SU-DHL-6 (cell line): ENCODE data around the gene HSD11B2.
"Not testable (repeated sequence)": the region's sequence is repeated elsewhere in the genome, so short reads cannot be mapped to it uniquely, and the experiment has no call there.

Experiments used
- H2AFZ ChIP-seq: fragments of 200-600 bp; sonication (generic); 2 replicates; pipeline ENCODE4 v1.6.1; 2014; ENCODE audit warnings: low read depth, mild to moderate bottlenecking, moderate library complexity, mixed read lengths, antibody characterized with exemption, low read length; ENCODE audit not compliant: severe bottlenecking
- H3F3A ChIP-seq: fragments of 200-600 bp; shearing (Covaris generic); 2 replicates; pipeline ENCODE4 v1.6.0; 2016; ENCODE audit warnings: antibody characterized with exemption, mild to moderate bottlenecking; ENCODE audit not compliant: insufficient read depth
- H3K27ac ChIP-seq: fragments of 200-600 bp; sonication (generic); 2 replicates; pipeline ENCODE4 v1.5.1; 2016; ENCODE audit warnings: low read depth, mild to moderate bottlenecking, low read length, moderate library complexity, mixed read lengths
- H3K27me3 ChIP-seq: fragments of 200-600 bp; sonication (generic), shearing (Covaris generic); 2 replicates; pipeline ENCODE4 v1.6.0; 2014; ENCODE audit warnings: mild to moderate bottlenecking, low read length
- H3K36me3 ChIP-seq: fragments of 200-600 bp; sonication (generic); 2 replicates; pipeline ENCODE4 v1.6.1; 2014; ENCODE audit warnings: mild to moderate bottlenecking, low read length, mixed read lengths
- H3K4me2 ChIP-seq: fragments of 300-600, 200-600 bp; shearing (Covaris generic), sonication (generic); 2 replicates; pipeline ENCODE4 v1.6.0; 2014; ENCODE audit warnings: low read length, low read depth, mild to moderate bottlenecking; ENCODE audit not compliant: poor library complexity, severe bottlenecking
- H3K4me3 ChIP-seq: fragments of 200-600 bp; sonication (generic); 2 replicates; pipeline ENCODE4 v1.5.1; 2014; ENCODE audit warnings: antibody characterized with exemption, low read length, mild to moderate bottlenecking, mixed read lengths; ENCODE audit not compliant: insufficient read depth, poor library complexity, severe bottlenecking
- H3K79me2 ChIP-seq: fragments of 200-600 bp; sonication (generic); 2 replicates; pipeline ENCODE4 v1.6.1; 2014; ENCODE audit warnings: mild to moderate bottlenecking, low read length, moderate library complexity; ENCODE audit not compliant: insufficient read depth
- H3K9ac ChIP-seq: fragments of 200-600 bp; sonication (generic); 2 replicates; pipeline ENCODE4 v1.7.0; 2014; ENCODE audit warnings: mild to moderate bottlenecking, low read length
- H3K9me2 ChIP-seq: fragments of 200-600 bp; sonication (generic); replicated peaks from 2 replicates; pipeline ENCODE4 v1.6.1; 2014; ENCODE audit warnings: low read length; ENCODE audit not compliant: insufficient read depth
- H3K9me3 ChIP-seq: fragments of 200-600 bp; sonication (generic); 2 replicates; pipeline ENCODE4 v1.6.1; 2014; ENCODE audit warnings: low read length, mixed read lengths; ENCODE audit not compliant: insufficient read depth
- H4K20me1 ChIP-seq: fragments of 200-600 bp; sonication (generic); 2 replicates; pipeline ENCODE4 v1.6.1; 2014; ENCODE audit warnings: low read depth, mild to moderate bottlenecking, antibody characterized with exemption, low read length, moderate library complexity, mixed read lengths
- EZH2phosphoT487 ChIP-seq: fragments of 200-600 bp; sonication (generic), shearing (Covaris generic); conservative IDR thresholded peaks from 2 replicates; pipeline ENCODE4 v1.6.1; 2018; ENCODE audit warnings: mild to moderate bottlenecking, antibody characterized with exemption, low read length, moderate library complexity, mixed read lengths
- TF ChIP-seq, protein P1 (sequence below): fragments of 200-600 bp; sonication (generic); IDR thresholded peaks from one replicate; pipeline ENCODE4 v1.5.1; 2017; ENCODE audit warnings: antibody characterized with exemption, mild to moderate bottlenecking, low read length, moderate library complexity; ENCODE audit not compliant: insufficient read depth, poor library complexity, severe bottlenecking

The HSD11B2 gene

DNA sequence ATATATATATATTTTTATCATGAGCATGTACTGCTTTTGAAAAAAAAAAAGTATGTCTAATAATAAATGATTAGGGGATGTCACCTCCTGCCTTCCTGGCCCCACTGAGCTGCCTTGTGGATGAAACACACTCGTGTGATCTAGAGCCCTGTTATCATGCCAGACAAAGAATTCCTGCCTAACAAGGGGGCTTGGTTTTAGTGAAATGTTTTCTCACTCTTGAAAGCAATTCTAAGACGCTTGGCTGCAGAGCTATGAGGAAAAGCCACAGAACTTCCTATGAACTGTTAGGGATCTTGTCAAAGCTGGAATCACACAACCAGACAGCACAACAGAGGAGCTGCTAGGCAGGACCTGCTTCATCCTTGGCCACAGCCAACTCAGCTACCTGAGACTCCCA lies 18.6 kb upstream of the HSD11B2 start:
- no peak overlapping the region for H3K4me3 ChIP-seq
- H2AFZ ChIP-seq = no peak overlapping the region
- no peaks in the 10 kb centered on the region for H3F3A ChIP-seq
- H3K4me2 ChIP-seq = no peak overlapping the region
- H3K27me3 ChIP-seq = no peaks in the 10 kb centered on the region
- no peaks in the 10 kb centered on the region for H3K9me3 ChIP-seq
- no peaks in the 10 kb centered on the region for H3K36me3 ChIP-seq
- no peaks in the 10 kb centered on the region for H3K9me2 ChIP-seq
- no peak overlapping the region for H3K9ac ChIP-seq
- TF ChIP-seq, protein P1, sequence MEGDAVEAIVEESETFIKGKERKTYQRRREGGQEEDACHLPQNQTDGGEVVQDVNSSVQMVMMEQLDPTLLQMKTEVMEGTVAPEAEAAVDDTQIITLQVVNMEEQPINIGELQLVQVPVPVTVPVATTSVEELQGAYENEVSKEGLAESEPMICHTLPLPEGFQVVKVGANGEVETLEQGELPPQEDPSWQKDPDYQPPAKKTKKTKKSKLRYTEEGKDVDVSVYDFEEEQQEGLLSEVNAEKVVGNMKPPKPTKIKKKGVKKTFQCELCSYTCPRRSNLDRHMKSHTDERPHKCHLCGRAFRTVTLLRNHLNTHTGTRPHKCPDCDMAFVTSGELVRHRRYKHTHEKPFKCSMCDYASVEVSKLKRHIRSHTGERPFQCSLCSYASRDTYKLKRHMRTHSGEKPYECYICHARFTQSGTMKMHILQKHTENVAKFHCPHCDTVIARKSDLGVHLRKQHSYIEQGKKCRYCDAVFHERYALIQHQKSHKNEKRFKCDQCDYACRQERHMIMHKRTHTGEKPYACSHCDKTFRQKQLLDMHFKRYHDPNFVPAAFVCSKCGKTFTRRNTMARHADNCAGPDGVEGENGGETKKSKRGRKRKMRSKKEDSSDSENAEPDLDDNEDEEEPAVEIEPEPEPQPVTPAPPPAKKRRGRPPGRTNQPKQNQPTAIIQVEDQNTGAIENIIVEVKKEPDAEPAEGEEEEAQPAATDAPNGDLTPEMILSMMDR = no peak
- TF ChIP-seq EZH2phosphoT487 = no peak
- no peaks in the 10 kb centered on the region for H3K79me2 ChIP-seq
- no peak overlapping the region for H3K27ac ChIP-seq
- H4K20me1 ChIP-seq = no peaks in the 10 kb centered on the region

DNA sequence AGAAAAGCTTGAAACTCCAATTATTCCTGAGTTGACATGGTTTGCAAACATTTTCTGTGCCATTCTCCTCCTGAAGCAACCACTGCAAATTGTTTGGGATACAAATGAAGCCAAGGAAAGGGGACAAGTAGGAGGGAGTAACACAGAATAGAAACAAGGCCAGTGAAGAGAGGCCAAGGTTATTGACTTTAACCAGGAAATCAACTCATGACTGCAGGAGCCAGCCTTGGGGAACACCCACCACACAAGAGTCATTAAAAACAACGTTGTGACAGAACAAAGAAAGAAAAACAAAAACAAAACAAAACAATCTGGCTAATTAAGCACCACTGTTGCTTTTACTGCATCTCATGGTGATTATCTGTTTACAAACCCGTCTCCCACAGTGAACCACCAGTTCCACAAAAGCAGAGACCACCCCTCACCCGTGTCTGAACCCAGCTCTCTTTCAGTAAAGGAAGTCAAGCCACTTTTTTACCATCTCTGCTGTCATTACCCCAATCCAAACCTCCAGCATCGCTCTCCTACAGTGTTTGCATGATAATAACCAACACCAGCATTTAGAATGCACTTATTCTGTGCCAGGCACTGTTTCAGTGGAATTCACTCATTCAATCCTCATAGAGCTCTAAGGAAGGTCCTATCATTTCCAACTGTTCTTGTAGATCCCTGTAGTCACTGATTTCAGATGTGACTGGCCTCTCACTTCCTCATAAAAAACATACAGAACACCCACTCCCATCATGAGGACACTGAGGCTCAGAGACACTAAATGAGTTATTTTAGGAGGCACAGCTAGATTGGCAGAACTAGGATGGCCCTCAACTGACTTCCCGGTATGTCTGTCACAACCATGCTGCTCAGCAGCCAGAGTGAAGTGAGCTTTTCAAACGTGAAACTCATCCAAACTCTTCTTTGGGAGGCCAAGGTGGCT lies 16.7 kb upstream of the HSD11B2 start:
- no peaks in the 10 kb centered on the region for H4K20me1 ChIP-seq
- H3K4me3 ChIP-seq = no peak overlapping the region
- H3K9ac ChIP-seq = no peak overlapping the region
- no peaks in the 10 kb centered on the region for H3K27me3 ChIP-seq
- H3K27ac ChIP-seq = no peak overlapping the region
- H3F3A ChIP-seq = no peaks in the 10 kb centered on the region
- no peaks in the 10 kb centered on the region for H3K36me3 ChIP-seq
- H2AFZ ChIP-seq = no peak overlapping the region
- no peak overlapping the region for H3K4me2 ChIP-seq
- TF ChIP-seq EZH2phosphoT487 = no peak
- TF ChIP-seq, protein P1 = no peak
- H3K79me2 ChIP-seq = no peaks in the 10 kb centered on the region
- H3K9me2 ChIP-seq = no peaks in the 10 kb centered on the region
- H3K9me3 ChIP-seq = no peaks in the 10 kb centered on the region

DNA sequence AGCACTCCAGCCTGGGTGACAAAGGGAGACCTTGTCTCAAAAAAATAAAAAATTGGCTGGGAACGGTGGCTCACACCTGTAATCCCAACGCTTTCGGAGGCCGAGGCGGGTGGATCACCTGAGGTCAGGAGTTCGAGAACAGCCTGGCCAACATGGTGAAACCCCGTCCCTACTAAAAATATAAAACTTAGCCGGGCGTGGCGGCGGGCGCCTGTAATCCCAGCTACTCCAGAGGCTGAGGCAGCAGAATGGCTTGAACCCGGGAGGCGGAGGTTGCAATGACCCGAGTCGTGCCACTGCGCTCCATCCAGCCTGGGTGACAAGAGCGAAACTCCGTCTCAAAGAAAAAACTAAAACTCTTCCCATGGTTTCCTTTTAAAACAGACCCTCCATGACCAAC lies 15.5 kb upstream of the HSD11B2 start:
- H3K36me3 ChIP-seq, H3K9me3 ChIP-seq, H4K20me1 ChIP-seq, H2AFZ ChIP-seq, H3K4me3 ChIP-seq, H3K79me2 ChIP-seq, H3K9me2 ChIP-seq, H3K27ac ChIP-seq, H3K9ac ChIP-seq, H3K27me3 ChIP-seq, H3K4me2 ChIP-seq, H3F3A ChIP-seq: not testable (repeated sequence)
